Spleen (tissue), 11 donors: ENCODE measurements around the gene FHL2. TPM values are rescaled to one million over a fixed set of nuclear protein-coding genes. Genes with fewer than 3 reads are reported as not detected.

Experiments
- DNase-seq: peaks from one replicate; pipeline ENCODE4 v3.0.0-alpha.2; 2020
- H3K27ac ChIP-seq, 8 donors: fragments of 200-600 bp; sonication (generic) in 7 of 8; 1 replicate in 4 of 8; 2 replicates in 4 of 8; pipeline versions ENCODE4 v1.5.0 to v1.8.0; 2016 to 2021; ENCODE audit warnings: inconsistent platforms in 4 of 8, mild to moderate bottlenecking in 4 of 8, moderate library complexity in 1 of 8
- H3K27me3 ChIP-seq, 7 donors: fragments of 200-600 bp; sonication (generic) in 6 of 7; replicated peaks in 1 of 7; 1 replicate in 4 of 7; 2 replicates in 3 of 7; pipeline versions ENCODE4 v1.5.0 to v1.8.0; 2016 to 2021; ENCODE audit warnings: inconsistent platforms in 3 of 7, mild to moderate bottlenecking in 1 of 7
- H3K36me3 ChIP-seq, 6 donors: fragments of 200-600 bp; sonication (generic) in 5 of 6; 1 replicate in 4 of 6; 2 replicates in 2 of 6; pipeline versions ENCODE4 v1.5.0 to v1.8.0; 2016 to 2021; ENCODE audit warnings: inconsistent platforms in 2 of 6
- H3K4me1 ChIP-seq, 6 donors: fragments of 200-600 bp; sonication (generic) in 5 of 6; 1 replicate in 3 of 6; 2 replicates in 3 of 6; pipeline versions ENCODE4 v1.5.0 to v1.8.0; 2016 to 2021; ENCODE audit warnings: inconsistent platforms in 3 of 6
- H3K4me3 ChIP-seq, 8 donors: fragments of 200-600 bp; sonication (generic) in 7 of 8; 1 replicate in 4 of 8; 2 replicates in 4 of 8; pipeline versions ENCODE4 v1.5.0 to v1.8.0; 2016 to 2021; ENCODE audit warnings: inconsistent platforms in 4 of 8, mild to moderate bottlenecking in 4 of 8, moderate library complexity in 2 of 8
- H3K9me3 ChIP-seq, 8 donors: fragments of 200-600 bp; sonication (generic) in 7 of 8; 1 replicate in 4 of 8; 2 replicates in 4 of 8; pipeline versions ENCODE4 v1.5.0 to v1.8.0; 2016 to 2021; ENCODE audit warnings: inconsistent platforms in 4 of 8
- POLR2A ChIP-seq, 3 donors: fragments of 450-650 bp; IDR thresholded peaks; one replicate each; pipeline ENCODE4 v1.5.1; 2017; ENCODE audit warnings: antibody characterized with exemption in 3 of 3, mild to moderate bottlenecking in 1 of 3
- POLR2AphosphoS5 ChIP-seq, 3 donors: sonication (generic); formaldehyde crosslinking; IDR thresholded peaks; one replicate each; pipeline ENCODE4 v1.5.1; 2017; ENCODE audit warnings: antibody characterized with exemption in 3 of 3
- WGBS, 5 donors: extraction: QIAGEN DNeasy Blood & Tissue Kit in 3 of 5; methylation state at CpG; one replicate each; pipeline versions ENCODE4 v1.1.5 to v1.1.7; 2013 to 2018; 5-methylcytosine and 5-hydroxymethylcytosine counted together
- intact Hi-C: fragments of 100-400 bp; cut with DNase I; formaldehyde crosslinking; loops from one replicate; pipeline ENCODE4 v1.15.0; 2023; ENCODE audit warnings: low total_unique reads
- polyA plus RNA-seq, 3 donors: library from polyadenylated mRNA; stranded (reverse); fragments of 200-250 nt; gene quantifications; one replicate each; pipeline ENCODE4 v1.2.1, GENCODE V29; 2013
- total RNA-seq, 7 donors: library from RNA; depleted of rRNA in 3 of 7; stranded (reverse); fragments of >200 nt in 3 of 7; fragmentation: NEBNext Ultra II Directional in 4 of 7; extraction: Animal tissue kit (Norgen Biotek cat#: 25700) in 4 of 7; gene quantifications; one replicate each; pipeline versions ENCODE4 v1.1.0 to v1.2.1, GENCODE V29; 2016 to 2021
- TF ChIP-seq, protein P1 (sequence below), 11 experiments: fragments of 200-600 bp in 7 of 11; fragments of 450-650 bp in 4 of 11; sonication (generic) in 4 of 11; IDR thresholded peaks in 8 of 11; conservative IDR thresholded peaks in 3 of 11; 1 replicate in 7 of 11; 2 replicates in 4 of 11; pipeline versions ENCODE4 v1.4.0 to v1.8.0; 2016 to 2021; ENCODE audit warnings: antibody characterized with exemption in 11 of 11, inconsistent platforms in 4 of 11, mild to moderate bottlenecking in 1 of 11
- donor health status: healthy with polysubstance abuse.
- donor health status: DM: no; HTN: no; CAD: no; lungs with moderate emphysema.
- donor health status: DM: no; HTN: no; CAD: no.
- donor health status: Bipolar disorder and iron deficiency.
- donor health status: healthy.
- donor health status: DM: no; HTN: no; CAD: no.
- donor health status: DM: yes; HTN: yes; CAD: no.

Gene FHL2
- total and polyA plus RNA-seq, 10 donors: 6.8 to 27.4 (median 18.9) TPM

DNA sequence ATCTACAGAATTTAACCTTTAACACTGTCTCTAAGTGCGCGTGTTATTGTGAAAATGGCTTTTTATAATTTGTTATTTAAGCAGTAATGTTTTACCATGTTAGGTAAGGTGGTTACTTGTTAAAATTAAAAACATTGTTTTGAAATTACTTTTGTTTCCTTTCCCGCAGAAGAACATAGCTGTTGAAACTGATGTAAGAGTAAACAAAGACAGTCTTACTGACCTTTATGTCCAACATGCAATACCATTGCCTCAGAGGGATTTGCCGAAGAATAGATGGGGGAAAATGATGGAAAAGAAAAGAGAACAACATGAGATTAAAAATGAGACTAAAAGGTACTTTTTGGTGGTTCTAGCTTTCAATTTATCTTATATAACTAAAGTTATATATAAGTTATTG is 59.4 kb downstream of the FHL2 start:
- Histone ChIP-seq H3K27ac (no peak overlapping the region), H3K27me3 (no peaks in the 10 kb centered on the region), H3K36me3 (peaks cover 2 to 59% (median 43%) of the 10 kb centered on the region in 6 donors), H3K4me1 (peaks cover 18 to 59% (median 29%) of the 10 kb centered on the region in 6 donors), H3K9me3 (no peaks in the 10 kb centered on the region), H3K4me3 (no peak overlapping the region)
- intact Hi-C loops: no loop called here
- TF ChIP-seq POLR2AphosphoS5 (IDR thresholded peaks at IDR 0.05): no peak
- TF ChIP-seq, protein P1, sequence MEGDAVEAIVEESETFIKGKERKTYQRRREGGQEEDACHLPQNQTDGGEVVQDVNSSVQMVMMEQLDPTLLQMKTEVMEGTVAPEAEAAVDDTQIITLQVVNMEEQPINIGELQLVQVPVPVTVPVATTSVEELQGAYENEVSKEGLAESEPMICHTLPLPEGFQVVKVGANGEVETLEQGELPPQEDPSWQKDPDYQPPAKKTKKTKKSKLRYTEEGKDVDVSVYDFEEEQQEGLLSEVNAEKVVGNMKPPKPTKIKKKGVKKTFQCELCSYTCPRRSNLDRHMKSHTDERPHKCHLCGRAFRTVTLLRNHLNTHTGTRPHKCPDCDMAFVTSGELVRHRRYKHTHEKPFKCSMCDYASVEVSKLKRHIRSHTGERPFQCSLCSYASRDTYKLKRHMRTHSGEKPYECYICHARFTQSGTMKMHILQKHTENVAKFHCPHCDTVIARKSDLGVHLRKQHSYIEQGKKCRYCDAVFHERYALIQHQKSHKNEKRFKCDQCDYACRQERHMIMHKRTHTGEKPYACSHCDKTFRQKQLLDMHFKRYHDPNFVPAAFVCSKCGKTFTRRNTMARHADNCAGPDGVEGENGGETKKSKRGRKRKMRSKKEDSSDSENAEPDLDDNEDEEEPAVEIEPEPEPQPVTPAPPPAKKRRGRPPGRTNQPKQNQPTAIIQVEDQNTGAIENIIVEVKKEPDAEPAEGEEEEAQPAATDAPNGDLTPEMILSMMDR (IDR thresholded peaks at IDR 0.05 in 8 of 11, conservative IDR thresholded peaks at IDR 0.05 in 3 of 11): no peak
- TF ChIP-seq POLR2A (IDR thresholded peaks at IDR 0.05): no peak
- DNase-seq: no peak
- 88 to 91% (median 89%) methylated on average over 4 of the region's 4 CpGs for WGBS, 5 donors

DNA sequence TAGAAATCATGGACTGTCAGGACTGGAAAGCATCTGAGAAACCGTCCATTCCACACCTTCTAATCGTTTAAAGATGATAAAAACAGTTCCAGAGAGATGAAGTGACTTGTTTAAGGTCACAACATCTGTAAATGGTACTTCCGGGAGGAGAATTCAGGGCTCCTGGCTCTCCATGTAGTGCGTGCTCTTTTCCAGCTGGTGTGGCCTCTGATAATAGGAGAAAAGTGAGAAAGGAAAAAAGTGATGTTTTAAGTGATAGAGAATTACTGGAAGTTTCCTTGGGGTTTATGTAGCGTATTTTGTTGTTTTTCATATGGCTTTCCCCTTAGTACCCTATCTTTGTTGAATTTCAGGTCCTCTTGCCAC is 60.8 kb downstream of the FHL2 start:
- H3K4me1 ChIP-seq: peaks cover 18 to 59% (median 29%) of the 10 kb centered on the region in 6 donors
- intact Hi-C loops: no loop called here
- WGBS, 5 donors: 9 to 15% (median 11%) methylated on average over 5 of the region's 5 CpGs
- no peak for DNase-seq
- H3K9me3 ChIP-seq: no peaks in the 10 kb centered on the region
- peaks cover 0 to 50% (median 33%) of the 10 kb centered on the region in 6 donors for H3K36me3 ChIP-seq
- no peaks in the 10 kb centered on the region for H3K27me3 ChIP-seq
- H3K4me3 ChIP-seq: peak overlapping the region; percentile 65 to 94 (median 78)
- TF ChIP-seq, protein P1 (IDR thresholded peaks at IDR 0.05 in 8 of 11, conservative IDR thresholded peaks at IDR 0.05 in 3 of 11): no peak
- no peak for TF ChIP-seq POLR2A (IDR thresholded peaks at IDR 0.05)
- TF ChIP-seq POLR2AphosphoS5 (IDR thresholded peaks at IDR 0.05): no peak
- H3K27ac ChIP-seq: peak overlapping the region; percentile 90 to 97 (median 95)

DNA sequence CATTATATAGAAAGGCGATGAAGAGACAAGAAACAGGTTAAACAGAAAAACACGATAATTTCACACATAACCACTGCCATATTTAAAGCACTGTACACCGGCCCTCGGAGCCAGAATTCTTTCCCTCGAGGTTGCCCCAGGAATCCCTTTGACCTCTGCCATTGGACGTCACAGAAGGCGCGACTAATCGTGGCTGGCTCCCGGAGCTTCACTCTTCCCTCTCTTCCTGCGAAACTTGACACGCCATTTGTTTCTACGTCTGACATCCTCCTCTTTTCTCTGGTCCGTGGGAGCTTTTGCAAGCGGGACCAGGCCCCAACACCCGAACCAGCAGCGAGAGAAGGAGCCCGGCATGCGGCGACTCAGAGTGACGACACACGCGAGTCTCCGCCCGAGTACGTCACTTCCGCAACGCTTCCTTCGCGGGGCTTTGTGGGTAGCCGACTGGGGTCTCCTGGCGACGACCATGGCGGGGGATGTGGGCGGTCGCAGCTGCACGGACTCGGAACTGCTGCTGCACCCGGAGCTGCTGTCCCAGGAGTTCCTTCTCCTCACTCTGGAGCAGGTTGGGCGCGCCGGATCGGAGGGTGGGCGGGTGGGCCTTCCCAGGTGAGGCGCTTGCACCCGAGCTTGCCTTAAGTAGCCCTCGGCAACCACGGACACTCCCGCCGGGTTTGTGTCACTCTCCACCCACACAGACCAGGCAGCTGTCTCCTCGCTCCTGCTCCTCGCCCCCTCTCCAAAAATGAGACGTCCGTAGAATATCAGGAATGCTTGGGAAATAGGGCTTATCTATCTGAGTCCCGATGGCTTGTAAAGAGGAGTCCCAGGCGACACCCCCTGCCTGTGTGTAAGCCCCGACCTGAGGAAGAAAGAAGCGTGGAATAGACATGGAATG is 61.5 kb downstream of the FHL2 start, which contains the start of gene C2orf49:
Gene C2orf49 (plus strand): TSS at position 419 of the 898 bp plus-strand sequence. CDS start 48 bp downstream, at position 467.
- H3K27ac ChIP-seq: peak within 1 kb of the TSS; percentile 90 to 97 (median 95)
- H3K9me3 ChIP-seq: no peaks in the 10 kb centered on the region
- H3K4me3 ChIP-seq: peak within 1 kb of the TSS; percentile 65 to 94 (median 78)
- peak; percentile 95 for DNase-seq
- WGBS, 5 donors: 0 to 1% (median 0%) methylated on average over 49 to 58 of the region's 58 CpGs
- intact Hi-C loops: no loop called here
- peaks cover 0 to 44% (median 27%) of the 10 kb centered on the region in 6 donors for H3K36me3 ChIP-seq
- H3K4me1 ChIP-seq: peaks cover 18 to 59% (median 29%) of the 10 kb centered on the region in 6 donors
- TF ChIP-seq POLR2AphosphoS5 (IDR thresholded peaks at IDR 0.05) (peak; percentile 83 to 90 (median 87)), POLR2A (IDR thresholded peaks at IDR 0.05) (peak in 1 of 3 donors; percentile 31)
- TF ChIP-seq, protein P1 (IDR thresholded peaks at IDR 0.05 in 8 of 11, conservative IDR thresholded peaks at IDR 0.05 in 3 of 11): peak in 1 of 11 experiments; percentile 6
- no peaks in the 10 kb centered on the region for H3K27me3 ChIP-seq

DNA sequence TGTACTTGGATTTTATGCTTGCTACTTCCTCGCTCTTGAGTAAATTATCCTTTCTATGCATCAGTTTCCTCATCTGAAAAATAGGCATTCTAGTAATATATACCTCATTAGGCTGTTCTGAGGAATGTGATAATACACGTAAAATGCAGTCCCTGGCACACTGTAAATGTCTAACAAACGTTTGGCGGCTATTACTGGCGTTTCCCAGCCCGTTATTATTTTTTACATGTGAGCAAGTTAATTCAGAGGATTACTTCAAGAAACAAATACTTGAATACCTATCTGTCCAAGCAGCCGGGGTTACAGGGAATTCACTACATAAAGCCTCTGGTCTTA is 62.1 kb downstream of the FHL2 start:
- 3 to 7% (median 4%) methylated on average over 7 of the region's 7 CpGs for WGBS, 5 donors
- H3K9me3 ChIP-seq: no peaks in the 10 kb centered on the region
- H3K4me3 ChIP-seq: peak overlapping the region; percentile 65 to 94 (median 78)
- H3K4me1 ChIP-seq: peaks cover 18 to 54% (median 29%) of the 10 kb centered on the region in 6 donors
- TF ChIP-seq, protein P1 (IDR thresholded peaks at IDR 0.05 in 8 of 11, conservative IDR thresholded peaks at IDR 0.05 in 3 of 11): no peak
- TF ChIP-seq POLR2AphosphoS5 (IDR thresholded peaks at IDR 0.05) (no peak), POLR2A (IDR thresholded peaks at IDR 0.05) (no peak)
- intact Hi-C loops: no loop called here
- DNase-seq: no peak
- H3K36me3 ChIP-seq: peaks cover 0 to 38% (median 21%) of the 10 kb centered on the region in 6 donors
- H3K27ac ChIP-seq: peak overlapping the region; percentile 90 to 97 (median 95)
- no peaks in the 10 kb centered on the region for H3K27me3 ChIP-seq
